Neuronal stem cell (in vitro differentiated cells): ENCODE data around the gene ST7.
A peak's percentile ranks its signal among the peaks of the same experiment; 100 is the strongest.

Experiments used
- DNase-seq: peaks from one replicate; pipeline ENCODE4 v3.0.0-alpha.2; 2013; ENCODE audit warnings: low spot score
- H2AFZ ChIP-seq: one replicate; pipeline ENCODE4 v1.6.1; 2013; ENCODE audit warnings: mild to moderate bottlenecking, low read length, inconsistent platforms
- H2AK5ac ChIP-seq: 2 replicates; pipeline ENCODE4 v1.6.1; 2013; ENCODE audit warnings: low read depth, mild to moderate bottlenecking, inconsistent platforms, low read length, moderate library complexity, mixed read lengths
- H2BK120ac ChIP-seq: 2 replicates; pipeline ENCODE4 v1.6.1; 2013; ENCODE audit warnings: low read depth, mild to moderate bottlenecking, inconsistent platforms, low read length, moderate library complexity, mixed read lengths
- H2BK12ac ChIP-seq: one replicate; pipeline ENCODE4 v1.6.1; 2013; ENCODE audit warnings: low read length, inconsistent platforms
- H2BK15ac ChIP-seq: 2 replicates; pipeline ENCODE4 v1.6.1; 2013; ENCODE audit warnings: mild to moderate bottlenecking, low read length, inconsistent platforms, mixed read lengths
- H2BK5ac ChIP-seq: one replicate; pipeline ENCODE4 v1.6.1; 2013; ENCODE audit warnings: inconsistent platforms, mild to moderate bottlenecking, low read length, moderate library complexity
- H3K14ac ChIP-seq: one replicate; pipeline ENCODE4 v1.6.1; 2013; ENCODE audit warnings: low read length, inconsistent platforms
- H3K18ac ChIP-seq: 2 replicates; pipeline ENCODE4 v1.6.1; 2013; ENCODE audit warnings: low read length, inconsistent platforms
- H3K23ac ChIP-seq: 2 replicates; pipeline ENCODE4 v1.6.1; 2013; ENCODE audit warnings: low read depth, mild to moderate bottlenecking, mixed read lengths, low read length, inconsistent platforms; ENCODE audit not compliant: poor library complexity
- H3K27ac ChIP-seq: replicated peaks from 3 replicates; pipeline ENCODE4 v1.5.1; 2013; ENCODE audit warnings: low read length, inconsistent platforms
- H3K27me3 ChIP-seq, 3 experiments: 2 replicates each; pipeline ENCODE4 v1.6.1; 2013; ENCODE audit warnings: low read length in 3 of 3, mild to moderate bottlenecking in 2 of 3, inconsistent platforms in 1 of 3, low read depth in 1 of 3, mixed read lengths in 1 of 3, moderate library complexity in 1 of 3; ENCODE audit not compliant: control insufficient read depth in 3 of 3, insufficient read depth in 3 of 3
- H3K36me3 ChIP-seq, 2 donors: replicated peaks in 1 of 2; 2 replicates each; pipeline ENCODE4 v1.6.1; 2013; ENCODE audit warnings: low read length in 2 of 2; ENCODE audit not compliant: control insufficient read depth in 2 of 2, insufficient read depth in 2 of 2
- H3K4ac ChIP-seq: 2 replicates; pipeline ENCODE4 v1.6.1; 2013; ENCODE audit warnings: inconsistent platforms, mild to moderate bottlenecking, low read length, moderate library complexity
- H3K4me1 ChIP-seq, 2 donors: 1 replicate in 1 of 2; 2 replicates in 1 of 2; pipeline ENCODE4 v1.6.1; 2013; ENCODE audit warnings: low read length in 2 of 2, low read depth in 1 of 2; ENCODE audit not compliant: control insufficient read depth in 2 of 2, insufficient read depth in 1 of 2
- H3K4me2 ChIP-seq: one replicate; pipeline ENCODE4 v1.6.1; 2013; ENCODE audit warnings: mild to moderate bottlenecking, low read length, inconsistent platforms; ENCODE audit not compliant: insufficient read depth, poor library complexity, severe bottlenecking
- H3K4me3 ChIP-seq, 2 donors: 2 replicates each; pipeline ENCODE4 v1.5.1; 2013; ENCODE audit warnings: low read length in 2 of 2, mild to moderate bottlenecking in 2 of 2, inconsistent platforms in 1 of 2, moderate library complexity in 1 of 2
- H3K79me1 ChIP-seq: one replicate; pipeline ENCODE4 v1.6.1; 2013; ENCODE audit warnings: low read depth, mild to moderate bottlenecking, inconsistent platforms, low read length, moderate library complexity
- H3K9ac ChIP-seq: one replicate; pipeline ENCODE4 v1.6.1; 2013; ENCODE audit warnings: mild to moderate bottlenecking, low read depth, low read length, inconsistent platforms; ENCODE audit not compliant: poor library complexity
- H3K9me3 ChIP-seq, 2 donors: replicated peaks in 1 of 2; 2 replicates each; pipeline versions ENCODE3 to v1.6.1; 2013; ENCODE audit warnings: low read length in 2 of 2, mild to moderate bottlenecking in 2 of 2, inconsistent platforms in 1 of 2, low read depth in 1 of 2, mixed read lengths in 1 of 2, moderate library complexity in 1 of 2; ENCODE audit not compliant: control insufficient read depth in 2 of 2, insufficient read depth in 1 of 2
- H4K8ac ChIP-seq: one replicate; pipeline ENCODE4 v1.6.1; 2013; ENCODE audit warnings: low read depth, mild to moderate bottlenecking, inconsistent platforms, low read length, moderate library complexity
- H4K91ac ChIP-seq: one replicate; pipeline ENCODE4 v1.6.1; 2013; ENCODE audit warnings: low read length, low read depth, mild to moderate bottlenecking, inconsistent platforms; ENCODE audit not compliant: poor library complexity
- WGBS, 2 donors: extraction: QIAGEN DNeasy Blood & Tissue Kit; methylation state at CpG; one replicate each; pipeline ENCODE4 v1.1.7; 2013; ENCODE audit warnings: missing lambda C conversion rate in 2 of 2, mixed read lengths in 1 of 2; ENCODE audit not compliant: insufficient read length in 2 of 2, insufficient replicate concordance in 1 of 2; ENCODE audit errors: extremely low coverage in 2 of 2; 5-methylcytosine and 5-hydroxymethylcytosine counted together

Gene ST7

DNA sequence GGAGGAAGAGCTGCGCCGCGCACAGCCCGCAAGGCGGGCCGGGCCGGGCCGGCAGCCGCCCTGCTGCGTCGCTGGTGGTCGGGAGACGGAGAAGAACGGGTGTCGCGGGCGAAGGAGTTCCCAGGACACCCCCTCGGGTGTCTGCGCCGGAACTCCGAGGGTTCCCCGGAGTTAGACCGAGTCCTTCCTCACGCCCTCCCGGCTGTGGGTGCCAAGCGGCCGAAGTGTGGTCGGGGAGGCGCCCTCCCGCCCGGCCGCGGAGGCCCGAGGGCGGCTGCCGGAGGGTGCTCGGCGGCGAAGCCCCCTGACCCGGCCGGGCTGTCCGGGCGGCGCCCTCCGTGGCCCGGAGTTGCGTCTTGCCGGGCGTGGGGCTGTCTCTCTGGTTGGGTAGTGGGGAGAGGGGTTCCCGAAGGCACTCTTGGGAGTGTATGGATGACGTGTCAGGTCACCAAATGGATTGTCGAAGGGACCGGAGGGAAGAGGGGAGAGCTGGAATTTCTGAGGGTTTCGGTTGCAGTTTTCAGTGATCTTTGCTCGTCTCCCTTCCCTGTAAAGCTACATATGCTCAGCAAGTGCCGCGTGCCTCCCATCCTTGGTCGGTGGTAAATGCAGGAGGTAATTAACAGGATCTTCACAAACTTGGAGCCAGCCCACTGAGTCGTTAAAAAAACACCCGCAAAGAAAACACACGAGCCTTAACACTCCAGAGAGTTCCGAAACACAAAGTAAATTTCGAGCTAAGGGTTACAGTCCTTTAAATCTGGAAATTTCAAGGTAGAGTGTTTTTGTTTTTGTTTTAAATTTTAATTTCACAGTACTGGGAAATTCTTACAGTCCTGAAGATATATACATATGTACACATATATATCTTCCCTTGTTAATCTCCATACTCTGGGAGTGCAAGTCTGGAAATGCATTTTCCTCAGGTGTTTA is 871 bp downstream of the ST7 start:
- H2AK5ac ChIP-seq = no peak overlapping the region
- no peak overlapping the region for H4K8ac ChIP-seq
- H2BK12ac ChIP-seq = no peak overlapping the region
- H3K18ac ChIP-seq = peak overlapping the region; percentile 96
- peak; percentile 58 for DNase-seq
- H3K4me1 ChIP-seq = peaks cover 4 to 7% of the 10 kb centered on the region in 2 donors
- H3K4me2 ChIP-seq = peak overlapping the region; percentile 59
- H3K27ac ChIP-seq = peak overlapping the region; percentile 93
- H3K23ac ChIP-seq = peak overlapping the region; percentile 26
- H2AFZ ChIP-seq = peak overlapping the region; percentile 76
- no peaks in the 10 kb centered on the region for H3K9me3 ChIP-seq
- H3K14ac ChIP-seq = no peak overlapping the region
- no peak overlapping the region for H2BK120ac ChIP-seq
- H3K27me3 ChIP-seq = no peaks in the 10 kb centered on the region
- no peak overlapping the region for H2BK15ac ChIP-seq
- H3K4ac ChIP-seq = no peak overlapping the region
- H3K9ac ChIP-seq = peak overlapping the region; percentile 90
- H2BK5ac ChIP-seq = peak overlapping the region; percentile 83
- no peak overlapping the region for H4K91ac ChIP-seq
- WGBS, 2 donors = no CpG with 5 or more reads among the region's 63 CpGs
- no peaks in the 10 kb centered on the region for H3K79me1 ChIP-seq
- peak overlapping the region; percentile 70 to 96 for H3K4me3 ChIP-seq
- no peaks in the 10 kb centered on the region for H3K36me3 ChIP-seq

DNA sequence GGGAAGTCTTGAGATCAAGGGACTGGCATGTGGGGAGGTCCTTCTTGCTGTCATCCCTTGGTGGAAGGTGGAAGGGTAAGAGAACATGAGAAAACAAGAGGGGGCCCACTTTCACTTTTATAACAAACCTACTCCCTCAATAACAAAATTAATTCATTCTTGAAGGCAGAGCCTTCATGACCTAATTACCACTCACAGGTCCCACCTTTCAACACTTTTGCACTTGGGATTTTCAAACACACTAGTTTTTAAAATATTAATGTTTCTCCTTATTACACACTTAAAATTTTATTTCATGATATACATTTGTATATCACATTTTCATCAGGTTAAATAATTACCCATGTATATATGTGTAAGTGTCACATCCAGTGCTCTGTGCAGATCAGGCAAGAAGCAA is 2.0 kb downstream of the ST7 start:
- H3K9ac ChIP-seq = no peak overlapping the region
- no peak overlapping the region for H4K91ac ChIP-seq
- no peak overlapping the region for H3K18ac ChIP-seq
- H3K27me3 ChIP-seq = no peaks in the 10 kb centered on the region
- no peak overlapping the region for H3K23ac ChIP-seq
- no peak overlapping the region for H3K4ac ChIP-seq
- no peaks in the 10 kb centered on the region for H3K79me1 ChIP-seq
- H2BK12ac ChIP-seq = no peak overlapping the region
- H2AFZ ChIP-seq = no peak overlapping the region
- H2BK120ac ChIP-seq = no peak overlapping the region
- H3K4me2 ChIP-seq = no peak overlapping the region
- no peak overlapping the region for H3K27ac ChIP-seq
- H4K8ac ChIP-seq = no peak overlapping the region
- no peak overlapping the region for H2AK5ac ChIP-seq
- H3K14ac ChIP-seq = no peak overlapping the region
- no peak overlapping the region for H2BK5ac ChIP-seq
- DNase-seq = no peak
- no peak overlapping the region for H3K4me3 ChIP-seq
- no peaks in the 10 kb centered on the region for H3K9me3 ChIP-seq
- H3K36me3 ChIP-seq = no peaks in the 10 kb centered on the region
- H3K4me1 ChIP-seq = peaks cover 4 to 7% of the 10 kb centered on the region in 2 donors
- no peak overlapping the region for H2BK15ac ChIP-seq

- Histone ChIP-seq H3K4ac (peak overlapping the region; percentile 39), H3K14ac (no peak overlapping the region), H3K9me3 (no peaks in the 10 kb centered on the region), H3K27me3 (no peaks in the 10 kb centered on the region), H3K36me3 (no peaks in the 10 kb centered on the region), H2AK5ac (no peak overlapping the region), H2BK120ac (no peak overlapping the region), H4K8ac (no peak overlapping the region), H3K9ac (no peak overlapping the region), H3K4me3 (no peak overlapping the region), H3K4me1 (peaks cover 4 to 7% of the 10 kb centered on the region in 2 donors), H3K79me1 (no peaks in the 10 kb centered on the region), H3K18ac (no peak overlapping the region), H4K91ac (no peak overlapping the region), H2BK5ac (no peak overlapping the region), H2AFZ (no peak overlapping the region), H3K27ac (no peak overlapping the region), H2BK15ac (no peak overlapping the region), H2BK12ac (no peak overlapping the region), H3K4me2 (no peak overlapping the region), H3K23ac (no peak overlapping the region)
- WGBS, 2 donors = no CpG with 5 or more reads among the region's 4 CpGs
- no peak for DNase-seq
Observed at GRCh38 chr7:116955801-116956476, 2.6 kb downstream of the ST7 start.

- no peak overlapping the region for H4K91ac ChIP-seq
- H2AFZ ChIP-seq = no peak overlapping the region
- no peak overlapping the region for H2AK5ac ChIP-seq
- H3K4me2 ChIP-seq = no peak overlapping the region
- H3K4ac ChIP-seq = no peak overlapping the region
- no peak overlapping the region for H3K4me3 ChIP-seq
- H2BK12ac ChIP-seq = no peak overlapping the region
- no peak overlapping the region for H3K27ac ChIP-seq
- H4K8ac ChIP-seq = no peak overlapping the region
- H2BK15ac ChIP-seq = no peak overlapping the region
- no peak overlapping the region for H3K23ac ChIP-seq
- H3K18ac ChIP-seq = no peak overlapping the region
- H3K36me3 ChIP-seq = no peaks in the 10 kb centered on the region
- H3K27me3 ChIP-seq = no peaks in the 10 kb centered on the region
- no peaks in the 10 kb centered on the region for H3K9me3 ChIP-seq
- no CpG with 5 or more reads among the region's 2 CpGs for WGBS, 2 donors
- peaks cover 4 to 5% of the 10 kb centered on the region in 2 donors for H3K4me1 ChIP-seq
- no peaks in the 10 kb centered on the region for H3K79me1 ChIP-seq
- H3K14ac ChIP-seq = no peak overlapping the region
- no peak for DNase-seq
- H3K9ac ChIP-seq = no peak overlapping the region
- H2BK120ac ChIP-seq = no peak overlapping the region
- no peak overlapping the region for H2BK5ac ChIP-seq
Observed at GRCh38 chr7:116956477-116956804, 3.1 kb downstream of the ST7 start.
